Subcutaneous abdominal adipose tissue (tissue), 5 donors: ENCODE measurements around the gene EHBP1L1.

ENCODE experiments used
- H3K27ac ChIP-seq: one replicate; pipeline ENCODE4 v1.7.0; 2013; ENCODE audit warnings: low read depth, mild to moderate bottlenecking, inconsistent platforms, low read length, moderate library complexity
- H3K27me3 ChIP-seq, 5 donors: one replicate each; pipeline ENCODE4 v1.7.0; 2013; ENCODE audit warnings: low read length in 5 of 5, inconsistent platforms in 1 of 5; ENCODE audit not compliant: control insufficient read depth in 5 of 5, insufficient read depth in 4 of 5
- H3K36me3 ChIP-seq, 5 donors: one replicate each; pipeline ENCODE4 v1.7.0; 2013; ENCODE audit warnings: low read length in 5 of 5; ENCODE audit not compliant: control insufficient read depth in 5 of 5, insufficient read depth in 5 of 5
- H3K4me1 ChIP-seq, 5 donors: one replicate each; pipeline ENCODE4 v1.7.0; 2013; ENCODE audit warnings: low read length in 5 of 5, mild to moderate bottlenecking in 3 of 5, moderate library complexity in 1 of 5; ENCODE audit not compliant: control insufficient read depth in 5 of 5, insufficient read depth in 5 of 5
- H3K4me3 ChIP-seq, 5 donors: one replicate each; pipeline ENCODE4 v1.7.0; 2013; ENCODE audit warnings: low read length in 5 of 5, low read depth in 1 of 5
- H3K9ac ChIP-seq, 5 donors: one replicate each; pipeline ENCODE4 v1.7.0; 2013; ENCODE audit warnings: low read length in 5 of 5, mild to moderate bottlenecking in 4 of 5, moderate library complexity in 3 of 5
- H3K9me3 ChIP-seq, 5 donors: one replicate each; pipeline ENCODE4 v1.7.0; 2013; ENCODE audit warnings: low read length in 5 of 5; ENCODE audit not compliant: control insufficient read depth in 5 of 5
- donor health status: healthy.
- donor health status: healthy.
- donor health status: healthy.
- donor health status: healthy.
- donor health status: healthy.

Gene EHBP1L1

GRCh38 chr11:65537620-65538231 is 38.1 kb upstream of the EHBP1L1 start:
- Histone ChIP-seq H3K4me3 (no peak overlapping the region), H3K9me3 (no peaks in the 10 kb centered on the region), H3K27me3 (no peaks in the 10 kb centered on the region), H3K4me1 (peaks cover 3 to 28% (median 22%) of the 10 kb centered on the region in 5 donors), H3K9ac (no peak overlapping the region), H3K36me3 (peaks cover 0 to 53% (median 45%) of the 10 kb centered on the region in 5 donors), H3K27ac (no peak overlapping the region)

GRCh38 chr11:65538232-65538914 is 37.5 kb upstream of the EHBP1L1 start:
- Histone ChIP-seq H3K9me3 (no peaks in the 10 kb centered on the region), H3K9ac (no peak overlapping the region), H3K4me3 (no peak overlapping the region), H3K27ac (no peak overlapping the region), H3K36me3 (peaks cover 0 to 50% (median 43%) of the 10 kb centered on the region in 5 donors), H3K4me1 (peaks cover 3 to 28% (median 22%) of the 10 kb centered on the region in 5 donors), H3K27me3 (no peaks in the 10 kb centered on the region)

GRCh38 chr11:65538915-65539743 is 36.7 kb upstream of the EHBP1L1 start:
- H3K4me1 ChIP-seq: peaks cover 3 to 28% (median 22%) of the 10 kb centered on the region in 5 donors
- H3K4me3 ChIP-seq: peak overlapping the region in 2 of 5 donors; percentile 74 to 77
- peaks cover 0 to 46% (median 40%) of the 10 kb centered on the region in 5 donors for H3K36me3 ChIP-seq
- H3K27me3 ChIP-seq: no peaks in the 10 kb centered on the region
- H3K27ac ChIP-seq: no peak overlapping the region
- H3K9me3 ChIP-seq: no peaks in the 10 kb centered on the region
- peak overlapping the region in 1 of 5 donors; percentile 32 for H3K9ac ChIP-seq

- peaks cover 3 to 28% (median 22%) of the 10 kb centered on the region in 5 donors for H3K4me1 ChIP-seq
- peak overlapping the region; percentile 82 for H3K27ac ChIP-seq
- peak overlapping the region in 4 of 5 donors; percentile 68 to 77 (median 72) for H3K4me3 ChIP-seq
- H3K27me3 ChIP-seq: no peaks in the 10 kb centered on the region
- peaks cover 0 to 52% (median 43%) of the 10 kb centered on the region in 5 donors for H3K36me3 ChIP-seq
- peak overlapping the region; percentile 32 to 63 (median 43) for H3K9ac ChIP-seq
- no peaks in the 10 kb centered on the region for H3K9me3 ChIP-seq
Measured at GRCh38 chr11:65539744-65540289, 36.0 kb upstream of the EHBP1L1 start.

- Histone ChIP-seq H3K9ac (peak overlapping the region; percentile 63 to 84 (median 80)), H3K27me3 (no peaks in the 10 kb centered on the region), H3K9me3 (no peaks in the 10 kb centered on the region), H3K27ac (peak overlapping the region; percentile 82), H3K4me1 (peaks cover 3 to 28% (median 22%) of the 10 kb centered on the region in 5 donors), H3K4me3 (peak overlapping the region; percentile 63 to 77 (median 71)), H3K36me3 (peaks cover 0 to 45% (median 43%) of the 10 kb centered on the region in 5 donors)
Measured at GRCh38 chr11:65540290-65541092, 35.4 kb upstream of the EHBP1L1 start.

- Histone ChIP-seq H3K27me3 (no peaks in the 10 kb centered on the region), H3K27ac (peak overlapping the region; percentile 82), H3K4me1 (peaks cover 3 to 33% (median 22%) of the 10 kb centered on the region in 5 donors), H3K4me3 (peak overlapping the region in 4 of 5 donors; percentile 68 to 77 (median 72)), H3K9ac (peak overlapping the region; percentile 68 to 84 (median 80)), H3K9me3 (no peaks in the 10 kb centered on the region), H3K36me3 (peaks cover 0 to 41% (median 37%) of the 10 kb centered on the region in 5 donors)
Measured at GRCh38 chr11:65541093-65541982, 34.5 kb upstream of the EHBP1L1 start.

GRCh38 chr11:65542738-65543390 is 33.0 kb upstream of the EHBP1L1 start:
- Histone ChIP-seq H3K36me3 (peaks cover 0 to 34% (median 22%) of the 10 kb centered on the region in 5 donors), H3K27me3 (no peaks in the 10 kb centered on the region), H3K9ac (peak overlapping the region in 1 of 5 donors; percentile 20), H3K27ac (no peak overlapping the region), H3K4me3 (no peak overlapping the region), H3K4me1 (peaks cover 3 to 37% (median 22%) of the 10 kb centered on the region in 5 donors), H3K9me3 (no peaks in the 10 kb centered on the region)

GRCh38 chr11:65545853-65546216 is 30.0 kb upstream of the EHBP1L1 start:
- no peak overlapping the region for H3K27ac ChIP-seq
- peaks cover 0 to 21% (median 9%) of the 10 kb centered on the region in 5 donors for H3K4me1 ChIP-seq
- no peaks in the 10 kb centered on the region for H3K27me3 ChIP-seq
- H3K9ac ChIP-seq: no peak overlapping the region
- no peaks in the 10 kb centered on the region for H3K9me3 ChIP-seq
- H3K36me3 ChIP-seq: peaks cover 0 to 41% (median 20%) of the 10 kb centered on the region in 5 donors
- no peak overlapping the region for H3K4me3 ChIP-seq
